Fibroblast of lung (primary cell): ENCODE measurements around the gene BMERB1.

Source experiments
- CTCF ChIP-seq, 2 donors: IDR thresholded peaks in 1 of 2; conservative IDR thresholded peaks in 1 of 2; 1 replicate in 1 of 2; 2 replicates in 1 of 2; pipeline ENCODE4 v1.5.1; 2011 to 2012; ENCODE audit warnings: low read length in 2 of 2, control low read depth in 1 of 2, inconsistent platforms in 1 of 2, low read depth in 1 of 2, mild to moderate bottlenecking in 1 of 2
- EZH2 ChIP-seq: IDR thresholded peaks from 2 replicates; pipeline ENCODE4 v1.5.1; 2012; ENCODE audit warnings: low read length, control low read depth, mild to moderate bottlenecking; ENCODE audit errors: missing control alignments

GRCh38 chr16:15466131-15466530 is 31.7 kb downstream of the BMERB1 start:
- no peak for TF ChIP-seq CTCF (conservative IDR thresholded peaks at IDR 0.05 in 1 of 2, IDR thresholded peaks at IDR 0.05 in 1 of 2; ENCODE audit: low read depth in 1 of 2, low read length in 2 of 2)
- TF ChIP-seq EZH2 = no peak
